PC-9 (cell line): ENCODE measurements around the gene NINJ2. TPM values are rescaled to one million over a fixed set of nuclear protein-coding genes. Genes with fewer than 3 reads are reported as not detected.
A peak's percentile ranks its signal among the peaks of the same experiment; 100 is the strongest.

ENCODE experiments used
- BruUV-seq: library from RNA; stranded (reverse); fragments of 400-500 nt; replicated peaks from 2 replicates; lab custom pipeline; 2021; lab: Mats Ljungman, UMichigan
- CTCF ChIA-PET: fragments of 300-600 bp; sonication (Branson Sonifier 250); formaldehyde crosslinking; loops from one replicate; lab custom pipeline; 2022; ENCODE audit warnings: antibody characterized with exemption; lab: Charles Lee
- POLR2A ChIA-PET: fragments of 300-600 bp; sonication (Branson Sonifier 250); formaldehyde crosslinking; loops from one replicate; lab custom pipeline; 2022; ENCODE audit warnings: antibody characterized with exemption; ENCODE audit not compliant: unreplicated experiment; lab: Charles Lee
- DNase-seq, 2 experiments: peaks; one replicate each; pipeline versions ENCODE4 v3.0.0 to v3.0.0-alpha.2; 2015 to 2022; ENCODE audit warnings: mixed read lengths in 1 of 2
- H2AFZ ChIP-seq: fragments of 200-600 bp; sonication (generic); 2 replicates; pipeline ENCODE4 v1.8.1; 2017; ENCODE audit warnings: antibody characterized with exemption
- H3F3A ChIP-seq: fragments of 200-600 bp; sonication (generic); 2 replicates; pipeline ENCODE4 v1.8.1; 2017; ENCODE audit warnings: antibody characterized with exemption, mild to moderate bottlenecking, low read depth; ENCODE audit not compliant: insufficient read depth
- H3K27ac ChIP-seq: fragments of 200-600 bp; sonication (generic); 2 replicates; pipeline ENCODE4 v1.6.1; 2016; ENCODE audit warnings: mixed run types
- H3K27me3 ChIP-seq: fragments of 200-600 bp; sonication (generic); 2 replicates; pipeline ENCODE4 v1.6.1; 2016; ENCODE audit warnings: low read depth, mixed run types; ENCODE audit not compliant: insufficient read depth
- H3K36me3 ChIP-seq: fragments of 200-600 bp; sonication (generic); 2 replicates; pipeline ENCODE4 v1.6.1; 2016; ENCODE audit warnings: low read depth, mixed run types
- H3K4me1 ChIP-seq: fragments of 200-600 bp; sonication (generic); replicated peaks from 2 replicates; pipeline ENCODE4 v1.6.1; 2016; ENCODE audit warnings: mixed run types; ENCODE audit not compliant: insufficient read depth
- H3K4me2 ChIP-seq: fragments of 200-600 bp; sonication (generic); 2 replicates; pipeline ENCODE4 v1.6.1; 2017; ENCODE audit warnings: mixed run types
- H3K4me3 ChIP-seq: fragments of 200-600 bp; sonication (generic); 2 replicates; pipeline ENCODE4 v1.6.1; 2016; ENCODE audit warnings: mixed run types
- H3K79me2 ChIP-seq: fragments of 200-600 bp; sonication (generic); 2 replicates; pipeline ENCODE4 v1.6.1; 2017; ENCODE audit warnings: low read depth, mixed run types
- H3K9me2 ChIP-seq: fragments of 200-600 bp; sonication (generic); 2 replicates; pipeline ENCODE4 v1.8.1; 2017; ENCODE audit warnings: mild to moderate bottlenecking; ENCODE audit not compliant: insufficient read depth
- H3K9me3 ChIP-seq: fragments of 200-600 bp; sonication (generic); 2 replicates; pipeline ENCODE4 v1.8.1; 2016; ENCODE audit warnings: low read depth; ENCODE audit not compliant: insufficient read depth
- H4K20me1 ChIP-seq: fragments of 200-600 bp; sonication (generic); 2 replicates; pipeline ENCODE4 v1.8.1; 2017; ENCODE audit not compliant: insufficient read depth
- EZH2 ChIP-seq: fragments of 200-600 bp; sonication (generic); IDR thresholded peaks from 2 replicates; pipeline ENCODE4 v1.8.0; 2017; ENCODE audit warnings: antibody characterized with exemption, low read depth
- intact Hi-C: fragments of 100-400 bp; cut with micrococcal nuclease; formaldehyde crosslinking; loops from one replicate; pipeline ENCODE4 v1.10.0; 2022; ENCODE audit not compliant: unreplicated experiment
- total RNA-seq: library from RNA; stranded (reverse); gene quantifications from 2 replicates; pipeline ENCODE4 v1.2.3, GENCODE V29; 2021
- TF ChIP-seq, protein P1 (sequence below): fragments of 200-600 bp; sonication (generic); conservative IDR thresholded peaks from 2 replicates; pipeline ENCODE4 v1.6.1; 2017; ENCODE audit warnings: mixed run types, antibody characterized with exemption, mild to moderate bottlenecking, moderate library complexity

Gene NINJ2
- total RNA-seq, 1 experiment from 2014 or later: 19.3 TPM

DNA sequence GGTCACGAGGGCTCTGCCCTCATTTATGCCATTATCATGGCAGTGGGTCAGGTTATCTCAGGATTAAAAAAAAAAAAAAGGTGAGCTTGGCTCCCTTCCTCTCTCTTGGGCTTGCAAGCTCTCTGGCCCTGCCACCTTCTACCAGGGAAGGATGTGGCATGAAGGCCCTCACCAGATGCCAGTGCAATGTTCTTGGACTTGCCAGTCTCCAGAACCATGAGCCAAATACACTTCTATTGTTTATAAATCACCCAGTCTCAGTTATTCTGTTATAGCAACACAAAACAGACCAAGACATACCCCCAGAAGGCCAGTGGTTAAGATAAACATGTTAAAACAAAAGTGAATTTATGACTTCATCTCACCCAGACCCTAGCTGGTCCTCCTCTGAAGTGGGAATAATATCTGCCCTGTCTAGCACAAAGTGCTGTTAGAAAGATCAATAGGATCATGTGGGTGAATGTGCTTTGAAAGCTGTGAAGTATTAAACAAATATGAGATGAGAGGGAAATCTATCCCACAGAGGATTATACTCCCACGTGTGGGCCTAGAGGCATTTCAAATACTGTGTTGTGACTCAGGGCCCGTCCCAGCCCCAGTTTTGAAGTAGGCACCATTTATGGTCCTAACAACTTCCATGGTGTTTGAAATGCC is 88.6 kb downstream of the NINJ2 start:
- BruUV-seq: no TSS peak
- POLR2A ChIA-PET: interaction anchor here (0.5 to 0.7 kb wide), 3 partner anchors 42 to 177 kb away, joined by 3 to 26 read pairs (median 4); no protein-coding TSS in a partner anchor
- no peak for DNase-seq

DNA sequence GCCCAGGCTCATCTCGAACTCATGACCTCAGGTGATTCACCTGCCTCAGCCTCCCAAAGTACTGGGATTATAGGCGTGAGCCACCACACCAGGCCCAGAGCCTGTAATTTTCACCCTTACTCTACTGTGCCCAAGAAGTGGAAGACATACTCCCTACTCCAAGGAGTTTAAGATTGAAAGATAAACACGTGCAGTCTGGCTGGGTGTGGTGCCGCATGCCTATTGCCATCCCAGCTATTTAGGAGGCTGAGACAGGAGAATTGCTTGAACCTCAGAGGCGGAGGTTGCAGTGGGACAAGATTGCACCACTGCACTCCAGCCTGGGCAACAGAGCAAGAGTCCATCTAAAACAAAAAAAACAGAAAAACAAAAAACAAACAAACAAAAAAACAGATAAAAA is 90.0 kb downstream of the NINJ2 start:
- Histone ChIP-seq H3K27me3 (no peaks in the 10 kb centered on the region), H3K4me3 (no peak overlapping the region), H3K36me3 (no peaks in the 10 kb centered on the region), H4K20me1 (no peaks in the 10 kb centered on the region), H3K4me2 (no peak overlapping the region), H3K4me1 (peaks cover 25% of the 10 kb centered on the region), H3K9me3 (no peaks in the 10 kb centered on the region), H3F3A (peaks cover 23% of the 10 kb centered on the region), H2AFZ (no peak overlapping the region), H3K9me2 (no peaks in the 10 kb centered on the region), H3K79me2 (no peaks in the 10 kb centered on the region), H3K27ac (no peak overlapping the region)
- no peak for DNase-seq
- TF ChIP-seq EZH2: no peak
- TF ChIP-seq, protein P1, sequence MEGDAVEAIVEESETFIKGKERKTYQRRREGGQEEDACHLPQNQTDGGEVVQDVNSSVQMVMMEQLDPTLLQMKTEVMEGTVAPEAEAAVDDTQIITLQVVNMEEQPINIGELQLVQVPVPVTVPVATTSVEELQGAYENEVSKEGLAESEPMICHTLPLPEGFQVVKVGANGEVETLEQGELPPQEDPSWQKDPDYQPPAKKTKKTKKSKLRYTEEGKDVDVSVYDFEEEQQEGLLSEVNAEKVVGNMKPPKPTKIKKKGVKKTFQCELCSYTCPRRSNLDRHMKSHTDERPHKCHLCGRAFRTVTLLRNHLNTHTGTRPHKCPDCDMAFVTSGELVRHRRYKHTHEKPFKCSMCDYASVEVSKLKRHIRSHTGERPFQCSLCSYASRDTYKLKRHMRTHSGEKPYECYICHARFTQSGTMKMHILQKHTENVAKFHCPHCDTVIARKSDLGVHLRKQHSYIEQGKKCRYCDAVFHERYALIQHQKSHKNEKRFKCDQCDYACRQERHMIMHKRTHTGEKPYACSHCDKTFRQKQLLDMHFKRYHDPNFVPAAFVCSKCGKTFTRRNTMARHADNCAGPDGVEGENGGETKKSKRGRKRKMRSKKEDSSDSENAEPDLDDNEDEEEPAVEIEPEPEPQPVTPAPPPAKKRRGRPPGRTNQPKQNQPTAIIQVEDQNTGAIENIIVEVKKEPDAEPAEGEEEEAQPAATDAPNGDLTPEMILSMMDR: no peak
- BruUV-seq: no TSS peak
- POLR2A ChIA-PET: no interaction called here
- intact Hi-C loops: loop anchor here (5.0 kb wide), 1 partner anchor 519 kb away; no protein-coding TSS in a partner anchor
- CTCF ChIA-PET: no interaction called here

More for the DNA sequence above, 88.6 kb downstream of the NINJ2 start:
- no peaks in the 10 kb centered on the region for H3K9me3 ChIP-seq
- no peak overlapping the region for H3K27ac ChIP-seq
- H2AFZ ChIP-seq: no peak overlapping the region
- no peak overlapping the region for H3K4me3 ChIP-seq
- H3K4me2 ChIP-seq: no peak overlapping the region
- H3K79me2 ChIP-seq: no peaks in the 10 kb centered on the region
- no peaks in the 10 kb centered on the region for H3K36me3 ChIP-seq
- H3K9me2 ChIP-seq: no peaks in the 10 kb centered on the region
- intact Hi-C loops: loop anchor here (5.0 kb wide), 1 partner anchor 518 kb away; no protein-coding TSS in a partner anchor
- H3F3A ChIP-seq: peaks cover 27% of the 10 kb centered on the region
- peaks cover 27% of the 10 kb centered on the region for H3K4me1 ChIP-seq
- CTCF ChIA-PET: interaction anchor here (0.6 kb wide), 1 partner anchor 20 kb away, joined by 7 read pairs; no protein-coding TSS in a partner anchor
- no peaks in the 10 kb centered on the region for H3K27me3 ChIP-seq
- H4K20me1 ChIP-seq: no peaks in the 10 kb centered on the region
- TF ChIP-seq, protein P1: no peak
- TF ChIP-seq EZH2: no peak

DNA sequence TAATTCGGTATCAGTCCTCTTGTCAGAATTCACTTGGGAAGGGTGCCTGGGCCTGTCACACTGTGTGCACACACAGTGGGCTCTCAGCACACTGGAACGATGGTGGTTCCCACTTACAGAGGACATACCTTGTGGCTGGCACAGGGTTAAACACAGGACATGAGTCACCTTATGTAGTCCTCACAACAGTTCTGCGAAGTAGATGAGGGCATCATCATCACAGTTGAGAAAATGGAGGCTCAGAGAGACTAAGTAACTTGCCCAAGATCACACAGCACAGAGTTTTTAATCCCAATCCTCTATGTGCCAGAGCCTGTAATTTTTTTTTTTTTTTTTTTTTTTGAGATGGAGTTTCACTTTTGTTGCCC is 90.7 kb downstream of the NINJ2 start:
- no peaks in the 10 kb centered on the region for H3K9me3 ChIP-seq
- no peak overlapping the region for H3K27ac ChIP-seq
- no peak overlapping the region for H3K4me3 ChIP-seq
- no peaks in the 10 kb centered on the region for H3K27me3 ChIP-seq
- TF ChIP-seq EZH2: no peak
- TF ChIP-seq, protein P1: no peak
- no TSS peak for BruUV-seq
- POLR2A ChIA-PET: interaction anchor here (0.6 kb wide), 1 partner anchor 207 kb away, joined by 8 read pairs; no protein-coding TSS in a partner anchor
- no peak overlapping the region for H2AFZ ChIP-seq
- no peaks in the 10 kb centered on the region for H3K79me2 ChIP-seq
- peak overlapping the region; percentile 94; the same call in 1 of the 2 replicates for H3K4me2 ChIP-seq
- H3K4me1 ChIP-seq: peaks cover 25% of the 10 kb centered on the region
- intact Hi-C loops: loop anchor here (5.0 kb wide), 1 partner anchor 520 kb away; no protein-coding TSS in a partner anchor
- H3K36me3 ChIP-seq: no peaks in the 10 kb centered on the region
- no peaks in the 10 kb centered on the region for H3K9me2 ChIP-seq
- DNase-seq: no peak
- CTCF ChIA-PET: interaction anchor here (0.7 to 3.7 kb wide), 2 partner anchors 179 to 188 kb away, joined by 3 to 25 read pairs; partner anchors contain the start of gene WNK1
- H4K20me1 ChIP-seq: no peaks in the 10 kb centered on the region
- H3F3A ChIP-seq: peaks cover 23% of the 10 kb centered on the region
